Measurements from ENCODE around the gene FMN2. TPM values are rescaled to one million over a fixed set of nuclear protein-coding genes. Genes with fewer than 3 reads are reported as not detected.
A peak's percentile ranks its signal among the peaks of the same experiment; 100 is the strongest.

FMN2 gene
- total RNA-seq, 2 experiments from 2014 or later, result not detected

DNA sequence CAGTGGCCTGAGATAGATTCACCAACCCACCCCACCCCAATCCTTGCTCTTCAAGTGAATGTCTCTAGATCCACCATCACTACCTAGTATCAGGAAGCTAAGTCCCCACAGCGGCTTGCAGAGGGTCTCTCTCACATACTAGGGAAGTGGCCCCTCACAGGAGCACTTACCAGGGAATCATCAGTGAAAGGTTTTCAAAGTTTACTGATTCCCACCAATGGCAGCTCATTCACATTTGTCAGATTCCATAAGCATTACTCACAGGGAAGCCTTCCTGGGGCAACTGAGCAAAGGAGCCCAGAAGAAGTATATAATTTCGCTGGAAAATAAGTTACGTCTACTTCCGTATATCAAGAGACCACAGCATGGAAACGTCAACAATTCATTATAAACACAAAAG is 399.5 kb downstream of the FMN2 start:
- ATAC-seq (ENCODE audit: poor library complexity) (no peak), DNase-seq (no peak)
- Histone ChIP-seq H3K4me1 (ENCODE audit: insufficient read depth, low read length) (no peaks in the 10 kb centered on the region), H3K27ac (ENCODE audit: low read depth in 1 of 2, low read length in 2 of 2) (no peak overlapping the region), H3K4me3 (ENCODE audit: low read length) (no peak overlapping the region), H3K36me3 (ENCODE audit: insufficient read depth, low read length) (no peaks in the 10 kb centered on the region), H3K9me3 (ENCODE audit: control insufficient read depth in 1 of 2, insufficient read depth in 1 of 2, low read length in 2 of 2) (peaks cover 0 to 15% of the 10 kb centered on the region in 2 experiments), H3K27me3 (ENCODE audit: control insufficient read depth in 1 of 2, insufficient read depth in 2 of 2, low read length in 2 of 2) (no peaks in the 10 kb centered on the region)
- Mint-ChIP-seq H3K27ac (no peak overlapping the region), H3K9me3 (no peaks in the 10 kb centered on the region), H3K4me1 (ENCODE audit: low read depth) (no peaks in the 10 kb centered on the region), H3K4me3 (no peak overlapping the region), H3K36me3 (ENCODE audit: low read depth) (no peaks in the 10 kb centered on the region), H3K27me3 (peaks cover 16% of the 10 kb centered on the region)
- ChIA-PET CTCF (no interaction called here), POLR2A (no interaction called here)
- intact Hi-C loops (cut with DNase I, micrococcal nuclease), result no loop called here
- TF ChIP-seq, protein P1, sequence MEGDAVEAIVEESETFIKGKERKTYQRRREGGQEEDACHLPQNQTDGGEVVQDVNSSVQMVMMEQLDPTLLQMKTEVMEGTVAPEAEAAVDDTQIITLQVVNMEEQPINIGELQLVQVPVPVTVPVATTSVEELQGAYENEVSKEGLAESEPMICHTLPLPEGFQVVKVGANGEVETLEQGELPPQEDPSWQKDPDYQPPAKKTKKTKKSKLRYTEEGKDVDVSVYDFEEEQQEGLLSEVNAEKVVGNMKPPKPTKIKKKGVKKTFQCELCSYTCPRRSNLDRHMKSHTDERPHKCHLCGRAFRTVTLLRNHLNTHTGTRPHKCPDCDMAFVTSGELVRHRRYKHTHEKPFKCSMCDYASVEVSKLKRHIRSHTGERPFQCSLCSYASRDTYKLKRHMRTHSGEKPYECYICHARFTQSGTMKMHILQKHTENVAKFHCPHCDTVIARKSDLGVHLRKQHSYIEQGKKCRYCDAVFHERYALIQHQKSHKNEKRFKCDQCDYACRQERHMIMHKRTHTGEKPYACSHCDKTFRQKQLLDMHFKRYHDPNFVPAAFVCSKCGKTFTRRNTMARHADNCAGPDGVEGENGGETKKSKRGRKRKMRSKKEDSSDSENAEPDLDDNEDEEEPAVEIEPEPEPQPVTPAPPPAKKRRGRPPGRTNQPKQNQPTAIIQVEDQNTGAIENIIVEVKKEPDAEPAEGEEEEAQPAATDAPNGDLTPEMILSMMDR (IDR thresholded peaks at IDR 0.05), result no peak

DNA sequence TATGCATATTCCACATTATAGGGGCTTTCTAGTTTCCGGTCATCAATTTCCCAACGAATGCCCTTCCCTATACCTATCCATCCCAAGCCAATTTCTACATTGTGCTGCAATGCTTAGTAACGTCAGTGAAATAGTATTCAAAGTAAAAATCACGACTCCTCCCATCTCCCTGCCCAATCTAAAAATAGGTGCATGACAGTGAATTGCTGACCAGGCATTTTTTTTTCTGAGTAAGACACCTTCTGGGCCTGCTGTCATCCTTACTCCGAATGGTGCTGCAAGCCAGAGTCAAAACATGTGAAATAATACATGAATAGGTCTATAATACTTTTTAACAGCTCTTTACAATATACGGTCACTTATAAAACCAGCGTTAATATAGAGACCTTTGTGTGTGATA is 400.1 kb downstream of the FMN2 start:
- Mint-ChIP-seq H3K27me3 (peaks cover 16% of the 10 kb centered on the region), H3K36me3 (ENCODE audit: low read depth) (no peaks in the 10 kb centered on the region), H3K9me3 (no peaks in the 10 kb centered on the region), H3K4me1 (ENCODE audit: low read depth) (no peaks in the 10 kb centered on the region), H3K27ac (no peak overlapping the region), H3K4me3 (no peak overlapping the region)
- Histone ChIP-seq H3K4me1 (ENCODE audit: insufficient read depth, low read length) (no peaks in the 10 kb centered on the region), H3K27me3 (ENCODE audit: control insufficient read depth in 1 of 2, insufficient read depth in 2 of 2, low read length in 2 of 2) (no peaks in the 10 kb centered on the region), H3K4me3 (ENCODE audit: low read length) (no peak overlapping the region), H3K27ac (ENCODE audit: low read depth in 1 of 2, low read length in 2 of 2) (no peak overlapping the region), H3K9me3 (ENCODE audit: control insufficient read depth in 1 of 2, insufficient read depth in 1 of 2, low read length in 2 of 2) (peaks cover 0 to 15% of the 10 kb centered on the region in 2 experiments), H3K36me3 (ENCODE audit: insufficient read depth, low read length) (no peaks in the 10 kb centered on the region)
- TF ChIP-seq, protein P1 (IDR thresholded peaks at IDR 0.05), result no peak
- DNase-seq (no peak), ATAC-seq (ENCODE audit: poor library complexity) (no peak)
- CTCF ChIA-PET, result no interaction called here
- intact Hi-C loops (cut with DNase I, micrococcal nuclease), result no loop called here
- POLR2A ChIA-PET, result no interaction called here

DNA sequence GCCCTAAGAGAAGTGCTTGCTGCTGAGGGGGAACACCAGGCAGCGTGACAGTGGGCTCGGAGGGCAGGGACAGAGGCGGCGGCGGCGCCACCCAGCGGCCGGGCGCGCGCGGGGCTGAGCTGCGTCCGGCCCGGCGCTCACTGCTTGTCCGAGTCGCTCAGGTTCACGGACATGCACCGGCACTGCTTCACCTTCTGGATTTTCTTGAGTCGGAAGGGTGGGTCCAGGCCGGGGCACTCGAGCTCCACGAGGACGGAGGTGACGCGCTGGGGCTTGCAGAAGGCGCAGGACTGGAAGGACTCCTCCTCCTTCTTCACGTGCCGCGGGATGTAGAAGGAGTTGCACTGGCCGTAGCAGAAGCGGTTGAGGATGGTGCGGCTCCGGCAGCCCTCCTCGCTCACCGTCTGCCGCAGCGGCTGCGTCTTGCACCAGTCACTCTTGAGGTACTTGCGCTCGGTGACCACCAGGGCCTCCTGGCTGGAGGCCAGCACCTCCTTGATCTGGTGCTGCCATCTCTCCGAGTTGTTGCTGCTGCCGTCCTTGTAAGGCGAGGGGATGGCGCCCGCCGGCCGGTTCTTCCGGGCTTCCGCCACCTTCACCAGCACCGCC is 401.3 kb downstream of the FMN2 start:
- ATAC-seq (ENCODE audit: poor library complexity) (no peak), DNase-seq (peak in 7 of 14 experiments; percentile 2 to 48 (median 11))
- H3K27ac Mint-ChIP-seq, result no peak overlapping the region
- intact Hi-C loops (cut with DNase I, micrococcal nuclease), result no loop called here
- no peaks in the 10 kb centered on the region for H3K36me3 Mint-ChIP-seq (ENCODE audit: low read depth)
- Histone ChIP-seq H3K36me3 (ENCODE audit: insufficient read depth, low read length) (no peaks in the 10 kb centered on the region), H3K27me3 (ENCODE audit: control insufficient read depth in 1 of 2, insufficient read depth in 2 of 2, low read length in 2 of 2) (no peaks in the 10 kb centered on the region), H3K4me3 (ENCODE audit: low read length) (peak overlapping the region; percentile 7), H3K27ac (ENCODE audit: low read depth in 1 of 2, low read length in 2 of 2) (no peak overlapping the region), H3K9me3 (ENCODE audit: control insufficient read depth in 1 of 2, insufficient read depth in 1 of 2, low read length in 2 of 2) (peaks cover 0 to 15% of the 10 kb centered on the region in 2 experiments), H3K4me1 (ENCODE audit: insufficient read depth, low read length) (no peaks in the 10 kb centered on the region)
- peaks cover 16% of the 10 kb centered on the region for H3K27me3 Mint-ChIP-seq
- H3K9me3 Mint-ChIP-seq, result peaks cover 3% of the 10 kb centered on the region
- CTCF ChIA-PET, result no interaction called here
- H3K4me1 Mint-ChIP-seq (ENCODE audit: low read depth), result no peaks in the 10 kb centered on the region
- TF ChIP-seq, protein P1 (IDR thresholded peaks at IDR 0.05), result no peak
- POLR2A ChIA-PET, result no interaction called here
- no peak overlapping the region for H3K4me3 Mint-ChIP-seq
